Kidney epithelial cell (primary cell): ENCODE data around the gene TDRD12. TPM values are rescaled to one million over a fixed set of nuclear protein-coding genes. Genes with fewer than 3 reads are reported as not detected.
A peak's percentile ranks its signal among the peaks of the same experiment; 100 is the strongest.
"Not testable (repeated sequence)": the region's sequence is repeated elsewhere in the genome, so short reads cannot be mapped to it uniquely, and the experiment has no call there.

ENCODE experiments used
- DNase-seq: peaks from one replicate; pipeline ENCODE4 v3.0.0-alpha.2; 2010; ENCODE audit warnings: low read depth
- H3K27me3 ChIP-seq: 2 replicates; pipeline ENCODE4 v1.6.0; 2011; ENCODE audit warnings: low read length; ENCODE audit not compliant: control insufficient read depth, insufficient read depth
- H3K36me3 ChIP-seq: 2 replicates; pipeline ENCODE4 v1.5.1; 2011; ENCODE audit warnings: low read length; ENCODE audit not compliant: control insufficient read depth, insufficient read depth
- H3K4me3 ChIP-seq: 2 replicates; pipeline ENCODE4 v1.5.1; 2011; ENCODE audit warnings: low read depth, mild to moderate bottlenecking, control low read depth, low read length
- CTCF ChIP-seq: IDR thresholded peaks from 2 replicates; pipeline ENCODE4 v1.5.1; 2011; ENCODE audit warnings: mild to moderate bottlenecking, moderate library complexity, low read length, control low read depth, inconsistent platforms; ENCODE audit not compliant: insufficient read depth, poor library complexity, severe bottlenecking
- total RNA-seq: library from RNA; depleted of rRNA; stranded (reverse); fragments of >200 nt; gene quantifications from 2 replicates; pipeline ENCODE4 v1.2.3, GENCODE V29; 2015

TDRD12 gene
- total RNA-seq, 1 donor from 2014 or later, result 0.29 TPM

- Histone ChIP-seq H3K4me3 (no peak overlapping the region), H3K27me3 (peaks cover 13% of the 10 kb centered on the region), H3K36me3 (no peaks in the 10 kb centered on the region)
- TF ChIP-seq CTCF, result no peak
- no peak for DNase-seq
These were observed 109.2 kb downstream of the TDRD12 start for GRCh38 chr19:32828643-32829344.

- Histone ChIP-seq H3K27me3 (peaks cover 7% of the 10 kb centered on the region), H3K36me3 (no peaks in the 10 kb centered on the region)
- no peak for TF ChIP-seq CTCF
These were observed 109.9 kb downstream of the TDRD12 start for GRCh38 chr19:32829345-32829896.

GRCh38 chr19:32830231-32831014 is 110.9 kb downstream of the TDRD12 start:
- TF ChIP-seq CTCF, result no peak
- DNase-seq, result peak; percentile 58
- H3K36me3 ChIP-seq, result no peaks in the 10 kb centered on the region

More at GRCh38 chr19:32829345-32829896, 109.9 kb downstream of the TDRD12 start:
- DNase-seq, result no peak
- H3K4me3 ChIP-seq, result no peak overlapping the region

GRCh38 chr19:32831611-32832010 is 112.0 kb downstream of the TDRD12 start:
- Histone ChIP-seq H3K27me3 (no peaks in the 10 kb centered on the region), H3K4me3 (no peak overlapping the region), H3K36me3 (no peaks in the 10 kb centered on the region)
- TF ChIP-seq CTCF, result no peak
- no peak for DNase-seq

More at GRCh38 chr19:32830231-32831014, 110.9 kb downstream of the TDRD12 start:
- no peaks in the 10 kb centered on the region for H3K27me3 ChIP-seq
- no peak overlapping the region for H3K4me3 ChIP-seq

GRCh38 chr19:32832094-32832493 is 112.5 kb downstream of the TDRD12 start:
- not testable (repeated sequence) for H3K27me3 ChIP-seq, DNase-seq, H3K36me3 ChIP-seq, H3K4me3 ChIP-seq

- not testable (repeated sequence) for H3K4me3 ChIP-seq, H3K27me3 ChIP-seq, H3K36me3 ChIP-seq, DNase-seq
These were observed 113.3 kb downstream of the TDRD12 start for GRCh38 chr19:32832825-32833224.

- H3K4me3 ChIP-seq, H3K36me3 ChIP-seq, DNase-seq, H3K27me3 ChIP-seq: not testable (repeated sequence)
These were observed 113.8 kb downstream of the TDRD12 start for GRCh38 chr19:32833388-32833787.
